OCI-LY1 (cell line): ENCODE results near the gene CACNA1D.

Source experiments
- H2AFZ ChIP-seq: fragments of 200-600 bp; sonication (generic), shearing (Covaris generic); 2 replicates; pipeline ENCODE4 v1.6.0; 2014; ENCODE audit warnings: antibody characterized with exemption, mild to moderate bottlenecking, low read length
- H3F3A ChIP-seq: fragments of 200-600 bp; sonication (generic), shearing (Covaris generic); 2 replicates; pipeline ENCODE4 v1.6.0; 2014; ENCODE audit warnings: mild to moderate bottlenecking, antibody characterized with exemption, low read length, moderate library complexity; ENCODE audit not compliant: insufficient read depth
- H3K27ac ChIP-seq: fragments of 200-600 bp; sonication (generic); 2 replicates; pipeline ENCODE4 v1.5.1; 2014; ENCODE audit warnings: low read length, mixed run types, mild to moderate bottlenecking, low read depth; ENCODE audit not compliant: poor library complexity, severe bottlenecking
- H3K27me3 ChIP-seq: fragments of 200-600 bp; sonication (generic); 2 replicates; pipeline ENCODE4 v1.6.0; 2014; ENCODE audit warnings: antibody characterized with exemption, mild to moderate bottlenecking, low read length, moderate library complexity; ENCODE audit not compliant: insufficient read depth
- H3K36me3 ChIP-seq: fragments of 200-600 bp; sonication (generic); 2 replicates; pipeline ENCODE4 v1.6.1; 2014; ENCODE audit warnings: mild to moderate bottlenecking, antibody characterized with exemption, low read length, moderate library complexity, mixed read lengths; ENCODE audit not compliant: insufficient read depth
- H3K4me1 ChIP-seq: fragments of 200-600 bp; sonication (generic); 2 replicates; pipeline ENCODE4 v1.5.1; 2014; ENCODE audit warnings: mild to moderate bottlenecking, low read length, moderate library complexity; ENCODE audit not compliant: insufficient read depth, severe bottlenecking
- H3K4me2 ChIP-seq: fragments of 200-600 bp; sonication (generic), shearing (Covaris generic); 2 replicates; pipeline ENCODE4 v1.6.1; 2014; ENCODE audit warnings: low read length
- H3K4me3 ChIP-seq: fragments of 200-600 bp; sonication (generic); 2 replicates; pipeline ENCODE4 v1.5.1; 2014; ENCODE audit warnings: low read length, low read depth, mild to moderate bottlenecking, mixed read lengths; ENCODE audit not compliant: poor library complexity, severe bottlenecking
- H3K79me2 ChIP-seq: fragments of 200-600 bp; shearing (Covaris generic); 2 replicates; pipeline ENCODE4 v1.6.1; 2016; ENCODE audit warnings: mixed run types, low read length, mixed read lengths; ENCODE audit not compliant: insufficient read depth
- H3K9ac ChIP-seq: fragments of 200-600 bp; sonication (generic), shearing (Covaris generic); 2 replicates; pipeline ENCODE4 v1.6.1; 2014; ENCODE audit warnings: mild to moderate bottlenecking, low read length, mixed read lengths
- H3K9me2 ChIP-seq: fragments of 200-600 bp; sonication (generic), shearing (Covaris generic); 2 replicates; pipeline ENCODE4 v1.6.1; 2014; ENCODE audit warnings: low read depth, mild to moderate bottlenecking, low read length, mixed read lengths
- H3K9me3 ChIP-seq: fragments of 200-600 bp; shearing (Covaris generic); 2 replicates; pipeline ENCODE4 v1.6.1; 2014; ENCODE audit warnings: low read length, mixed read lengths
- H4K20me1 ChIP-seq: fragments of 200-600 bp; sonication (generic), shearing (Covaris generic); 2 replicates; pipeline ENCODE4 v1.6.0; 2016; ENCODE audit warnings: mild to moderate bottlenecking, low read length; ENCODE audit not compliant: insufficient read depth
- EZH2 ChIP-seq: fragments of 200-600 bp; sonication (generic), shearing (Covaris generic); IDR thresholded peaks from 2 replicates; pipeline ENCODE4 v1.8.0; 2017; ENCODE audit warnings: borderline replicate concordance, mixed run types, mild to moderate bottlenecking, antibody characterized with exemption, low read length, moderate library complexity, mixed read lengths
- TF ChIP-seq, protein P1 (sequence below): fragments of 200-600 bp; sonication (generic), shearing (Covaris generic); IDR thresholded peaks from 2 replicates; pipeline ENCODE4 v1.5.1; 2017; ENCODE audit warnings: mild to moderate bottlenecking, antibody characterized with exemption, low read length, moderate library complexity, mixed read lengths

Gene CACNA1D

GRCh38 chr3:53800041-53800906 is 305.9 kb downstream of the CACNA1D start:
- Histone ChIP-seq H3K9me3 (no peaks in the 10 kb centered on the region), H3K4me2 (no peak overlapping the region), H3K4me1 (no peaks in the 10 kb centered on the region), H3K9ac (no peak overlapping the region), H3K27me3 (no peaks in the 10 kb centered on the region), H3K79me2 (no peaks in the 10 kb centered on the region), H4K20me1 (no peaks in the 10 kb centered on the region), H3F3A (no peaks in the 10 kb centered on the region), H3K36me3 (no peaks in the 10 kb centered on the region), H3K27ac (no peak overlapping the region), H3K9me2 (no peaks in the 10 kb centered on the region), H3K4me3 (no peak overlapping the region), H2AFZ (no peak overlapping the region)
- no peak for TF ChIP-seq EZH2
- TF ChIP-seq, protein P1, sequence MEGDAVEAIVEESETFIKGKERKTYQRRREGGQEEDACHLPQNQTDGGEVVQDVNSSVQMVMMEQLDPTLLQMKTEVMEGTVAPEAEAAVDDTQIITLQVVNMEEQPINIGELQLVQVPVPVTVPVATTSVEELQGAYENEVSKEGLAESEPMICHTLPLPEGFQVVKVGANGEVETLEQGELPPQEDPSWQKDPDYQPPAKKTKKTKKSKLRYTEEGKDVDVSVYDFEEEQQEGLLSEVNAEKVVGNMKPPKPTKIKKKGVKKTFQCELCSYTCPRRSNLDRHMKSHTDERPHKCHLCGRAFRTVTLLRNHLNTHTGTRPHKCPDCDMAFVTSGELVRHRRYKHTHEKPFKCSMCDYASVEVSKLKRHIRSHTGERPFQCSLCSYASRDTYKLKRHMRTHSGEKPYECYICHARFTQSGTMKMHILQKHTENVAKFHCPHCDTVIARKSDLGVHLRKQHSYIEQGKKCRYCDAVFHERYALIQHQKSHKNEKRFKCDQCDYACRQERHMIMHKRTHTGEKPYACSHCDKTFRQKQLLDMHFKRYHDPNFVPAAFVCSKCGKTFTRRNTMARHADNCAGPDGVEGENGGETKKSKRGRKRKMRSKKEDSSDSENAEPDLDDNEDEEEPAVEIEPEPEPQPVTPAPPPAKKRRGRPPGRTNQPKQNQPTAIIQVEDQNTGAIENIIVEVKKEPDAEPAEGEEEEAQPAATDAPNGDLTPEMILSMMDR, result no peak

GRCh38 chr3:53801319-53801718 is 306.9 kb downstream of the CACNA1D start:
- no peak overlapping the region for H3K9ac ChIP-seq
- H3K4me2 ChIP-seq, result no peak overlapping the region
- H3K9me2 ChIP-seq, result no peaks in the 10 kb centered on the region
- H3F3A ChIP-seq, result no peaks in the 10 kb centered on the region
- H3K9me3 ChIP-seq, result no peaks in the 10 kb centered on the region
- H3K27ac ChIP-seq, result no peak overlapping the region
- no peaks in the 10 kb centered on the region for H3K79me2 ChIP-seq
- H3K4me3 ChIP-seq, result no peak overlapping the region
- no peaks in the 10 kb centered on the region for H3K27me3 ChIP-seq
- no peak overlapping the region for H2AFZ ChIP-seq
- no peak for TF ChIP-seq EZH2
- TF ChIP-seq, protein P1, result no peak
- H4K20me1 ChIP-seq, result no peaks in the 10 kb centered on the region
- H3K36me3 ChIP-seq, result no peaks in the 10 kb centered on the region
- H3K4me1 ChIP-seq, result no peaks in the 10 kb centered on the region

DNA sequence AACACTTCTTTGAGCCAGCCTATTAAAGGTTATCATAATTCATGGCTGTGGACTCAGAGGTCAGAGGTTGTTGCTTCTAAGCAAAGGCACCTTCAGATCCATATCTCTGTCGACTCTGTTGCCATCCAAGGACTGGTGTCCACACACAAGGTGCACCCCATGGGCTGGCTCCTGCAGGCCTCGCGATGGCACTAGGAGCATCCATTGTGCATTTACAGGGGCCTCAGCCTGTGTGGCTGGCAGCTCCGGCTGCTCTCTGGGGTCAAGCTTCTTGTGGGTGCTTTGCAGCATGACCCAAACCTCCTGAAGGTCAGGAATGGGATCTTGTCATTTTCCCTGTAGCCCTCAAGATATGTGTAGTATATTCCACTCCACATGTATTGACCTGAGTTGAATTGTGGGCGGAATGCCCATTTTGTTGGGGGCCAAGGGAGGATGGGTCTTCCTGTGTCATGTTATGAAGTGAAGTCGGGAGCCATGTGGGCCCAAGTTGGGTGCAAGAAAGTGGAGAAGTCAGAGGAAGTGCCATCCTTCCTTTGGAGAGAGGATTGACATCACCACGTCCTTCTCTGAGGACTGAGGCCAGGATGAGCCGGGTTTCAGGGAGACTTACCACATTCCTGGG is 308.0 kb downstream of the CACNA1D start:
- Histone ChIP-seq H3K27me3 (no peaks in the 10 kb centered on the region), H3F3A (no peaks in the 10 kb centered on the region)

More for the DNA sequence above, 308.0 kb downstream of the CACNA1D start:
- Histone ChIP-seq H3K9me3 (no peaks in the 10 kb centered on the region), H4K20me1 (no peaks in the 10 kb centered on the region), H3K27ac (no peak overlapping the region), H3K4me2 (no peak overlapping the region), H3K9ac (no peak overlapping the region), H3K36me3 (no peaks in the 10 kb centered on the region), H2AFZ (no peak overlapping the region), H3K9me2 (no peaks in the 10 kb centered on the region), H3K4me1 (no peaks in the 10 kb centered on the region), H3K79me2 (no peaks in the 10 kb centered on the region), H3K4me3 (no peak overlapping the region)
- TF ChIP-seq, protein P1, result no peak
- no peak for TF ChIP-seq EZH2
